Measurements from ENCODE around the gene DCAF6. TPM values are rescaled to one million over a fixed set of nuclear protein-coding genes. Genes with fewer than 3 reads are reported as not detected.

The DCAF6 gene
- total RNA-seq, 1 donor from 2014 or later, result 9.8 TPM

GRCh38 chr1:168064216-168064615, 127.7 kb downstream of the DCAF6 start:
- TF ChIP-seq, protein P1, sequence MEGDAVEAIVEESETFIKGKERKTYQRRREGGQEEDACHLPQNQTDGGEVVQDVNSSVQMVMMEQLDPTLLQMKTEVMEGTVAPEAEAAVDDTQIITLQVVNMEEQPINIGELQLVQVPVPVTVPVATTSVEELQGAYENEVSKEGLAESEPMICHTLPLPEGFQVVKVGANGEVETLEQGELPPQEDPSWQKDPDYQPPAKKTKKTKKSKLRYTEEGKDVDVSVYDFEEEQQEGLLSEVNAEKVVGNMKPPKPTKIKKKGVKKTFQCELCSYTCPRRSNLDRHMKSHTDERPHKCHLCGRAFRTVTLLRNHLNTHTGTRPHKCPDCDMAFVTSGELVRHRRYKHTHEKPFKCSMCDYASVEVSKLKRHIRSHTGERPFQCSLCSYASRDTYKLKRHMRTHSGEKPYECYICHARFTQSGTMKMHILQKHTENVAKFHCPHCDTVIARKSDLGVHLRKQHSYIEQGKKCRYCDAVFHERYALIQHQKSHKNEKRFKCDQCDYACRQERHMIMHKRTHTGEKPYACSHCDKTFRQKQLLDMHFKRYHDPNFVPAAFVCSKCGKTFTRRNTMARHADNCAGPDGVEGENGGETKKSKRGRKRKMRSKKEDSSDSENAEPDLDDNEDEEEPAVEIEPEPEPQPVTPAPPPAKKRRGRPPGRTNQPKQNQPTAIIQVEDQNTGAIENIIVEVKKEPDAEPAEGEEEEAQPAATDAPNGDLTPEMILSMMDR (IDR thresholded peaks at IDR 0.05), result no peak
- H3K27me3 ChIP-seq, result no peaks in the 10 kb centered on the region
- H3K36me3 ChIP-seq, result peaks cover 10 to 36% of the 10 kb centered on the region in 2 donors
- H3K4me1 ChIP-seq, result no peaks in the 10 kb centered on the region
- H3K27ac ChIP-seq, result no peak overlapping the region
- no peak for DNase-seq (ENCODE audit: low spot score in 2 of 2)
- H3K4me3 ChIP-seq, result no peak overlapping the region
- H3K9me3 ChIP-seq, result no peaks in the 10 kb centered on the region
- intact Hi-C loops (cut with DNase I), result no loop called here

GRCh38 chr1:168065506-168065905, 129.0 kb downstream of the DCAF6 start:
- peaks cover 22 to 46% of the 10 kb centered on the region in 2 donors for H3K36me3 ChIP-seq

DNA sequence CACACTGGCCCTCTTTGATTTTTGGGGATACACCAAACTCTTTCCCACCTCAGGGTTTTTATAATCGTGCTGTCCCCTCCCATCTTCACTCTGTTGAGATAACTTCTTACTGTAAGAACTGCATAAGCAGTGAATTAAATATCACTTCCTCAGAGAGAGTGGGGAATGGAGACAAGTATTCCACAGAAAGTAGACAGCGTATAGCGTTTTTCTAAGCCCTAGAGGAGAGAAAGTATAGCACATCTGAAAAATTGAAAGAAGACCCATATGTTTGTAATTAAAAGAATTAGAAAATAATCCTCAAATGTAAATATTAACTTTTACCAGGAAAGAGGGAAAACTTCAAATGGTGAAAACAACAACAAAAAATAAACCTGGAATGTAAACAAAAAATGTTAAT, 132.9 kb downstream of the DCAF6 start:
- DNase-seq (ENCODE audit: low spot score in 2 of 2), result no peak
- intact Hi-C loops (cut with DNase I), result no loop called here
- Histone ChIP-seq H3K9me3 (no peaks in the 10 kb centered on the region), H3K27me3 (no peaks in the 10 kb centered on the region), H3K4me3 (no peak overlapping the region), H3K36me3 (peaks cover 33 to 70% of the 10 kb centered on the region in 2 donors), H3K4me1 (no peaks in the 10 kb centered on the region), H3K27ac (no peak overlapping the region)
- TF ChIP-seq, protein P1 (IDR thresholded peaks at IDR 0.05), result no peak

More at GRCh38 chr1:168065506-168065905, 129.0 kb downstream of the DCAF6 start:
- Histone ChIP-seq H3K4me3 (no peak overlapping the region), H3K27me3 (no peaks in the 10 kb centered on the region), H3K27ac (no peak overlapping the region), H3K9me3 (no peaks in the 10 kb centered on the region), H3K4me1 (no peaks in the 10 kb centered on the region)
- no peak for DNase-seq (ENCODE audit: low spot score in 2 of 2)
- intact Hi-C loops (cut with DNase I), result no loop called here
- TF ChIP-seq, protein P1 (IDR thresholded peaks at IDR 0.05), result no peak

DNA sequence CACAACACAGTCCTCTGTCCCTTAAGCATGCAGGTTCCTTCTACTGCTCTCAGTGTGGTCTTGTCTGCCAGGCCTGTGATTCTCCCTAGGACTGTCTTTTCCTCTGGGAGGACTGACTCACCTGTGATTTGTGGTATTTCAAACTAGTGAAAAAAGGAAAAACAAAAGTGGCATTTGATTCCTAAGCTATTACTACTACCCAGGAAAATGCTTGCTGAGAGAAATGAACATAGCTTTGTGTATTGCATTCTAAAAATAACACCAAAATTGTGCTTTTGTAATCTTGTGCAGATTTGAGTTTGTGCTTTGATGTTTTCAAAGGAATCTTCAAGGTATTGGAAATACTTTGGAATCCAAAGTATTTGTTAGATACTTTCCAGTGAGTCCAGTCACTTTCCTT, 143.3 kb downstream of the DCAF6 start:
- no peak overlapping the region for H3K4me3 ChIP-seq
- H3K36me3 ChIP-seq, result peaks cover 13 to 31% of the 10 kb centered on the region in 2 donors
- H3K4me1 ChIP-seq, result peaks cover 0 to 16% of the 10 kb centered on the region in 2 donors
- no peaks in the 10 kb centered on the region for H3K27me3 ChIP-seq
- intact Hi-C loops (cut with DNase I), result loop anchor here (5.0 to 10.0 kb wide), 2 partner anchors 145 to 357 kb away; partner anchors contain the start of genes DCAF6, MPC2 and MPZL1
- DNase-seq (ENCODE audit: low spot score in 2 of 2), result no peak
- no peaks in the 10 kb centered on the region for H3K9me3 ChIP-seq
- TF ChIP-seq, protein P1 (IDR thresholded peaks at IDR 0.05), result no peak
- peak overlapping the region; percentile 44 to 75 for H3K27ac ChIP-seq

GRCh38 chr1:168081373-168082007, 145.0 kb downstream of the DCAF6 start:
- Histone ChIP-seq H3K36me3 (peaks cover under 1 to 17% of the 10 kb centered on the region in 2 donors), H3K4me1 (peaks cover 6 to 31% of the 10 kb centered on the region in 2 donors), H3K27ac (peak overlapping the region; percentile 70 to 75), H3K9me3 (no peaks in the 10 kb centered on the region), H3K4me3 (no peak overlapping the region), H3K27me3 (no peaks in the 10 kb centered on the region)
- intact Hi-C loops (cut with DNase I), result loop anchor here (5.0 to 10.0 kb wide), 2 partner anchors 147 to 359 kb away; partner anchors contain the start of genes DCAF6, MPC2 and MPZL1
- TF ChIP-seq, protein P1 (IDR thresholded peaks at IDR 0.05), result no peak
- peak in 1 of 2 donors; percentile 71 for DNase-seq (ENCODE audit: low spot score in 2 of 2)
